HFF-Myc (cell line): Measurements from ENCODE around the gene TCERG1L.

Source experiments
- DNase-seq: peaks from one replicate; pipeline ENCODE4 v3.0.0-alpha.2; 2011; ENCODE audit warnings: low read depth; ENCODE audit errors: extremely low read depth
- H3K4me3 ChIP-seq: replicated peaks from 2 replicates; pipeline ENCODE4 v1.5.1; 2011; ENCODE audit warnings: low read depth, mild to moderate bottlenecking, control low read depth, low read length
- CTCF ChIP-seq: IDR thresholded peaks from 2 replicates; pipeline ENCODE4 v1.5.1; 2012; ENCODE audit warnings: mild to moderate bottlenecking, low read depth, low read length, control low read depth; ENCODE audit errors: missing control alignments

Gene TCERG1L

GRCh38 chr10:131116991-131117375 lies 194.5 kb downstream of the TCERG1L start:
- no peak for TF ChIP-seq CTCF
- no peak overlapping the region for H3K4me3 ChIP-seq
- DNase-seq = no peak

- TF ChIP-seq CTCF = no peak
- DNase-seq = no peak
- H3K4me3 ChIP-seq = no peak overlapping the region
These were observed 195.1 kb downstream of the TCERG1L start for GRCh38 chr10:131116216-131116990.

- H3K4me3 ChIP-seq = no peak overlapping the region
- no peak for TF ChIP-seq CTCF
- DNase-seq = no peak
These were observed 195.7 kb downstream of the TCERG1L start for GRCh38 chr10:131115801-131116200.

GRCh38 chr10:131115321-131115720 lies 196.2 kb downstream of the TCERG1L start:
- no peak overlapping the region for H3K4me3 ChIP-seq
- no peak for TF ChIP-seq CTCF
- DNase-seq = no peak

- TF ChIP-seq CTCF = no peak
- H3K4me3 ChIP-seq = no peak overlapping the region
- no peak for DNase-seq
These were observed 196.7 kb downstream of the TCERG1L start for GRCh38 chr10:131114846-131115245.

GRCh38 chr10:131113709-131114291 lies 197.7 kb downstream of the TCERG1L start:
- no peak for DNase-seq
- TF ChIP-seq CTCF = no peak
- H3K4me3 ChIP-seq = no peak overlapping the region
